Measurements from ENCODE around the gene OLFML2B. TPM values are rescaled to one million over a fixed set of nuclear protein-coding genes. Genes with fewer than 3 reads are reported as not detected.

OLFML2B gene
- total RNA-seq, 1 experiment from 2014 or later, result 1.4 TPM

DNA sequence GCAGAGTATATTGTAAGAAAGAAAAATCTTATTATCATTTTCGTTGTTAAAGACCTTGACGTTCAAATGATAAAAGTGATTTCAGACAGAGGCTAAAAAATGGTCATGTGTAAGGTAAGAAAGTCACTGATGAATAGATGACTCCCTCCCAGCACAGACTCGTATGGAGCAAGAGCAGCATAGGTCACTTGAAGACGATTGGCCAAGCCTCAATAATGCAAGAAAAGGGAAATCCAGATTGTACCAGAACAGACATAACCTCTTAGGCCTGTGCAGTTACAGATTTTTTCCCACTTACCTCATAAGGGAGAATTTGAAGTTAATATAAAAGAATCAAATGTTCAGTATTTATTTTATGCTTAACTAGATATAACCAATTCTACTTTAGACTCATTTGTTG is 16.3 kb upstream of the OLFML2B start:
- no CpG with 5 or more reads among the region's 4 CpGs for WGBS (ENCODE audit: extremely low coverage, insufficient read length, low lambda C conversion rate)
- H3K36me3 Mint-ChIP-seq (ENCODE audit: insufficient read depth in 1 of 3, low read depth in 3 of 3), result no peaks in the 10 kb centered on the region
- no peak for DNase-seq
- Histone ChIP-seq H3K79me1 (ENCODE audit: insufficient read depth, low read depth, low read length, poor library complexity, severe bottlenecking) (no peaks in the 10 kb centered on the region), H3K9me3 (ENCODE audit: control insufficient read depth, low read depth, low read length) (no peaks in the 10 kb centered on the region), H2AFZ (ENCODE audit: low read length) (no peak overlapping the region), H3K18ac (ENCODE audit: insufficient read length, low read depth, low read length) (no peak overlapping the region), H4K20me1 (ENCODE audit: control insufficient read depth, insufficient read depth, insufficient read length) (no peaks in the 10 kb centered on the region), H3K14ac (ENCODE audit: insufficient read depth, low read length) (no peak overlapping the region), H4K8ac (replicated peaks; ENCODE audit: insufficient read length, low read depth, low read length) (no peak overlapping the region), H3K27ac (ENCODE audit: insufficient read length, low read depth, low read length) (no peak overlapping the region), H2BK20ac (ENCODE audit: low read depth, low read length, poor library complexity, severe bottlenecking) (no peak overlapping the region), H4K5ac (ENCODE audit: insufficient read length, low read depth, low read length) (no peak overlapping the region), H3K27me3 (ENCODE audit: insufficient read depth, low read length) (no peaks in the 10 kb centered on the region), H3K79me2 (ENCODE audit: insufficient read depth, low read length) (no peaks in the 10 kb centered on the region), H2BK15ac (ENCODE audit: low read depth, low read length) (no peak overlapping the region), H2BK12ac (ENCODE audit: insufficient read length, low read depth, low read length) (no peak overlapping the region), H2AK5ac (ENCODE audit: insufficient read length, low read length) (no peak overlapping the region), H3K23me2 (ENCODE audit: insufficient read length, low read depth, low read length, poor library complexity, severe bottlenecking) (no peaks in the 10 kb centered on the region), H3K9ac (ENCODE audit: extremely low read depth, insufficient read length, low read length) (no peak overlapping the region), H4K91ac (ENCODE audit: insufficient read length, low read depth, low read length) (no peak overlapping the region), H2BK120ac (ENCODE audit: low read depth, low read length, poor library complexity, severe bottlenecking) (no peak overlapping the region), H3K4ac (ENCODE audit: low read depth, low read length) (no peak overlapping the region), H2BK5ac (ENCODE audit: insufficient read length, low read length) (no peak overlapping the region), H3K4me2 (ENCODE audit: insufficient read depth, insufficient read length, low read length) (no peak overlapping the region), H3K4me1 (ENCODE audit: insufficient read depth, low read length) (no peaks in the 10 kb centered on the region), H3T11ph (ENCODE audit: low read length) (no peak overlapping the region), H3K23ac (ENCODE audit: insufficient read length, low read depth, low read length) (no peak overlapping the region), H3K56ac (ENCODE audit: insufficient read length, low read depth, low read length) (no peak overlapping the region)
- H3K27ac Mint-ChIP-seq, result no peak overlapping the region
- H3K9me3 Mint-ChIP-seq, result peaks cover 0 to 2% of the 10 kb centered on the region in 2 experiments; a peak in 2 of 5 replicates
- no peak overlapping the region for H3K4me3 Mint-ChIP-seq
- TF ChIP-seq, protein P1, sequence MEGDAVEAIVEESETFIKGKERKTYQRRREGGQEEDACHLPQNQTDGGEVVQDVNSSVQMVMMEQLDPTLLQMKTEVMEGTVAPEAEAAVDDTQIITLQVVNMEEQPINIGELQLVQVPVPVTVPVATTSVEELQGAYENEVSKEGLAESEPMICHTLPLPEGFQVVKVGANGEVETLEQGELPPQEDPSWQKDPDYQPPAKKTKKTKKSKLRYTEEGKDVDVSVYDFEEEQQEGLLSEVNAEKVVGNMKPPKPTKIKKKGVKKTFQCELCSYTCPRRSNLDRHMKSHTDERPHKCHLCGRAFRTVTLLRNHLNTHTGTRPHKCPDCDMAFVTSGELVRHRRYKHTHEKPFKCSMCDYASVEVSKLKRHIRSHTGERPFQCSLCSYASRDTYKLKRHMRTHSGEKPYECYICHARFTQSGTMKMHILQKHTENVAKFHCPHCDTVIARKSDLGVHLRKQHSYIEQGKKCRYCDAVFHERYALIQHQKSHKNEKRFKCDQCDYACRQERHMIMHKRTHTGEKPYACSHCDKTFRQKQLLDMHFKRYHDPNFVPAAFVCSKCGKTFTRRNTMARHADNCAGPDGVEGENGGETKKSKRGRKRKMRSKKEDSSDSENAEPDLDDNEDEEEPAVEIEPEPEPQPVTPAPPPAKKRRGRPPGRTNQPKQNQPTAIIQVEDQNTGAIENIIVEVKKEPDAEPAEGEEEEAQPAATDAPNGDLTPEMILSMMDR (conservative IDR thresholded peaks at IDR 0.05), result no peak
- no peaks in the 10 kb centered on the region; the same call in none of the 2 replicates for H3K27me3 Mint-ChIP-seq (ENCODE audit: low read depth)
- H3K4me1 Mint-ChIP-seq, result peaks cover 8% of the 10 kb centered on the region in 2 experiments

Measured in H9 (cell line).